ENCODE measurements around the gene KRTAP1-4.
"Not testable (repeated sequence)": the region's sequence is repeated elsewhere in the genome, so short reads cannot be mapped to it uniquely, and the experiment has no call there.

The KRTAP1-4 gene

GRCh38 chr17:41064301-41064700 is 34.3 kb upstream of the KRTAP1-4 start:
- no peak for TF ChIP-seq YY1 (IDR thresholded peaks at IDR 0.05; ENCODE audit: insufficient read depth, insufficient read length)
- no peak for TF ChIP-seq SUZ12 (IDR thresholded peaks at IDR 0.05; ENCODE audit: extremely low read depth, insufficient read depth, insufficient read length)
- no peak for TF ChIP-seq ZNF274 (IDR thresholded peaks at IDR 0.05; ENCODE audit: low read depth, low read length)
- no peaks in the 10 kb centered on the region for H3K4me1 ChIP-seq (ENCODE audit: insufficient read depth, insufficient read length)

GRCh38 chr17:41063449-41063848 is 33.5 kb upstream of the KRTAP1-4 start:
- H3K9me3 ChIP-seq (ENCODE audit: insufficient read depth, low read length): no peaks in the 10 kb centered on the region
- no peak for TF ChIP-seq ZNF274 (IDR thresholded peaks at IDR 0.05; ENCODE audit: low read depth, low read length)
- TF ChIP-seq SUZ12 (IDR thresholded peaks at IDR 0.05; ENCODE audit: extremely low read depth, insufficient read depth, insufficient read length): no peak
- TF ChIP-seq YY1 (IDR thresholded peaks at IDR 0.05; ENCODE audit: insufficient read depth, insufficient read length): no peak

More at GRCh38 chr17:41064301-41064700, 34.3 kb upstream of the KRTAP1-4 start:
- Histone ChIP-seq H3K36me3 (ENCODE audit: insufficient read depth, insufficient read length, low read length) (no peaks in the 10 kb centered on the region), H3K9me3 (ENCODE audit: insufficient read depth, low read length) (no peaks in the 10 kb centered on the region), H3K4me3 (ENCODE audit: insufficient read length, low read depth) (no peak overlapping the region), H3K27me3 (ENCODE audit: insufficient read depth, insufficient read length) (no peaks in the 10 kb centered on the region), H3K9ac (ENCODE audit: insufficient read length, low read depth) (no peak overlapping the region)
- DNase-seq (ENCODE audit: low read depth, low spot score): no peak

GRCh38 chr17:41061964-41062363 is 32.0 kb upstream of the KRTAP1-4 start:
- Histone ChIP-seq H3K4me3 (ENCODE audit: insufficient read length, low read depth) (no peak overlapping the region), H3K9me3 (ENCODE audit: insufficient read depth, low read length) (no peaks in the 10 kb centered on the region), H3K4me1 (ENCODE audit: insufficient read depth, insufficient read length) (no peaks in the 10 kb centered on the region), H3K27me3 (ENCODE audit: insufficient read depth, insufficient read length) (no peaks in the 10 kb centered on the region), H3K36me3 (ENCODE audit: insufficient read depth, insufficient read length, low read length) (no peaks in the 10 kb centered on the region), H3K9ac (ENCODE audit: insufficient read length, low read depth) (no peak overlapping the region)
- DNase-seq (ENCODE audit: low read depth, low spot score): no peak
- TF ChIP-seq SUZ12 (IDR thresholded peaks at IDR 0.05; ENCODE audit: extremely low read depth, insufficient read depth, insufficient read length): no peak

More at GRCh38 chr17:41063449-41063848, 33.5 kb upstream of the KRTAP1-4 start:
- H3K9ac ChIP-seq (ENCODE audit: insufficient read length, low read depth): no peak overlapping the region
- no peaks in the 10 kb centered on the region for H3K27me3 ChIP-seq (ENCODE audit: insufficient read depth, insufficient read length)
- H3K4me3 ChIP-seq (ENCODE audit: insufficient read length, low read depth): no peak overlapping the region
- DNase-seq (ENCODE audit: low read depth, low spot score): no peak
- H3K4me1 ChIP-seq (ENCODE audit: insufficient read depth, insufficient read length): no peaks in the 10 kb centered on the region
- no peaks in the 10 kb centered on the region for H3K36me3 ChIP-seq (ENCODE audit: insufficient read depth, insufficient read length, low read length)

- Histone ChIP-seq H3K27me3 (ENCODE audit: insufficient read depth, insufficient read length) (no peaks in the 10 kb centered on the region), H3K36me3 (ENCODE audit: insufficient read depth, insufficient read length, low read length) (no peaks in the 10 kb centered on the region), H3K9ac (ENCODE audit: insufficient read length, low read depth) (no peak within 1 kb of the TSS), H3K4me1 (ENCODE audit: insufficient read depth, insufficient read length) (no peaks in the 10 kb centered on the region), H3K4me3 (ENCODE audit: insufficient read length, low read depth) (no peak within 1 kb of the TSS), H3K9me3 (ENCODE audit: insufficient read depth, low read length) (no peaks in the 10 kb centered on the region)
- TF ChIP-seq YY1 (IDR thresholded peaks at IDR 0.05; ENCODE audit: insufficient read depth, insufficient read length) (no peak), ZNF274 (IDR thresholded peaks at IDR 0.05; ENCODE audit: low read depth, low read length) (no peak), SUZ12 (IDR thresholded peaks at IDR 0.05; ENCODE audit: extremely low read depth, insufficient read depth, insufficient read length) (no peak)
- no peak for DNase-seq (ENCODE audit: low read depth, low spot score)
Observed at GRCh38 chr17:41060052-41060604, 30.1 kb upstream of the KRTAP1-4 start, which contains the start of gene KRTAP2-3. Gene KRTAP2-3, minus strand, starts transcription at chr17:41060114. Its CDS starts 64 bp downstream, at chr17:41060050.

GRCh38 chr17:41059276-41060051 is 29.5 kb upstream of the KRTAP1-4 start:
- H3K9me3 ChIP-seq (ENCODE audit: insufficient read depth, low read length); H3K27me3 ChIP-seq (ENCODE audit: insufficient read depth, insufficient read length); H3K36me3 ChIP-seq (ENCODE audit: insufficient read depth, insufficient read length, low read length); H3K9ac ChIP-seq (ENCODE audit: insufficient read length, low read depth); H3K4me3 ChIP-seq (ENCODE audit: insufficient read length, low read depth); DNase-seq (ENCODE audit: low read depth, low spot score); H3K4me1 ChIP-seq (ENCODE audit: insufficient read depth, insufficient read length): not testable (repeated sequence)

GRCh38 chr17:41058741-41059140 is 28.7 kb upstream of the KRTAP1-4 start:
- no peaks in the 10 kb centered on the region for H3K36me3 ChIP-seq (ENCODE audit: insufficient read depth, insufficient read length, low read length)
- no peaks in the 10 kb centered on the region for H3K27me3 ChIP-seq (ENCODE audit: insufficient read depth, insufficient read length)
- no peak overlapping the region for H3K9ac ChIP-seq (ENCODE audit: insufficient read length, low read depth)
- no peak for DNase-seq (ENCODE audit: low read depth, low spot score)
- H3K4me1 ChIP-seq (ENCODE audit: insufficient read depth, insufficient read length): no peaks in the 10 kb centered on the region
- H3K9me3 ChIP-seq (ENCODE audit: insufficient read depth, low read length): no peaks in the 10 kb centered on the region
- TF ChIP-seq ZNF274 (IDR thresholded peaks at IDR 0.05; ENCODE audit: low read depth, low read length) (no peak), SUZ12 (IDR thresholded peaks at IDR 0.05; ENCODE audit: extremely low read depth, insufficient read depth, insufficient read length) (no peak), YY1 (IDR thresholded peaks at IDR 0.05; ENCODE audit: insufficient read depth, insufficient read length) (no peak)
- H3K4me3 ChIP-seq (ENCODE audit: insufficient read length, low read depth): no peak overlapping the region

GRCh38 chr17:41057547-41057946 is 27.6 kb upstream of the KRTAP1-4 start:
- H3K4me1 ChIP-seq (ENCODE audit: insufficient read depth, insufficient read length): no peaks in the 10 kb centered on the region
- no peak for DNase-seq (ENCODE audit: low read depth, low spot score)
- TF ChIP-seq YY1 (IDR thresholded peaks at IDR 0.05; ENCODE audit: insufficient read depth, insufficient read length): no peak
- TF ChIP-seq SUZ12 (IDR thresholded peaks at IDR 0.05; ENCODE audit: extremely low read depth, insufficient read depth, insufficient read length): no peak
- no peak for TF ChIP-seq ZNF274 (IDR thresholded peaks at IDR 0.05; ENCODE audit: low read depth, low read length)
- H3K9me3 ChIP-seq (ENCODE audit: insufficient read depth, low read length): no peaks in the 10 kb centered on the region
- H3K9ac ChIP-seq (ENCODE audit: insufficient read length, low read depth): no peak overlapping the region
- H3K27me3 ChIP-seq (ENCODE audit: insufficient read depth, insufficient read length): no peaks in the 10 kb centered on the region
- no peak overlapping the region for H3K4me3 ChIP-seq (ENCODE audit: insufficient read length, low read depth)
- no peaks in the 10 kb centered on the region for H3K36me3 ChIP-seq (ENCODE audit: insufficient read depth, insufficient read length, low read length)

GRCh38 chr17:41055130-41055529 is 25.1 kb upstream of the KRTAP1-4 start, which contains the start of gene KRTAP2-2:
Gene KRTAP2-2, minus strand, starts transcription at chr17:41055230. Its CDS starts 19 bp downstream, at chr17:41055211.
- H3K4me1 ChIP-seq (ENCODE audit: insufficient read depth, insufficient read length); H3K9ac ChIP-seq (ENCODE audit: insufficient read length, low read depth); H3K27me3 ChIP-seq (ENCODE audit: insufficient read depth, insufficient read length); H3K36me3 ChIP-seq (ENCODE audit: insufficient read depth, insufficient read length, low read length); H3K9me3 ChIP-seq (ENCODE audit: insufficient read depth, low read length); H3K4me3 ChIP-seq (ENCODE audit: insufficient read length, low read depth); DNase-seq (ENCODE audit: low read depth, low spot score): not testable (repeated sequence)

GRCh38 chr17:41054556-41054955 is 24.6 kb upstream of the KRTAP1-4 start:
- not testable (repeated sequence) for H3K36me3 ChIP-seq (ENCODE audit: insufficient read depth, insufficient read length, low read length); H3K4me1 ChIP-seq (ENCODE audit: insufficient read depth, insufficient read length); H3K27me3 ChIP-seq (ENCODE audit: insufficient read depth, insufficient read length); DNase-seq (ENCODE audit: low read depth, low spot score); H3K9ac ChIP-seq (ENCODE audit: insufficient read length, low read depth); H3K9me3 ChIP-seq (ENCODE audit: insufficient read depth, low read length); H3K4me3 ChIP-seq (ENCODE audit: insufficient read length, low read depth)
